Activated naive CD4-positive, alpha-beta T cell treated with anti-CD3 and anti-CD28 coated beads, Interleukin-2, amount 50 U/mL, for 72 hours (primary cell): Measurements from ENCODE around the gene POGZ. TPM values are rescaled to one million over a fixed set of nuclear protein-coding genes. Genes with fewer than 3 reads are reported as not detected.

Experiments
- ATAC-seq, 2 donors: fragments of 150-1000 bp; cut with Tn5 transposase; 2 replicates each; pipeline ENCODE4 v1.10.0; 2021; ENCODE audit warnings: mild to moderate bottlenecking in 2 of 2, moderate library complexity in 2 of 2
- DNase-seq, 2 donors: peaks; one replicate each; pipeline ENCODE4 v3.0.0; 2021 to 2022; ENCODE audit warnings: low spot score in 2 of 2
- H3K27ac Mint-ChIP-seq, 2 donors: one replicate each; pipeline ENCODE4 v1.8.0; 2022; ENCODE audit warnings: mild to moderate bottlenecking in 2 of 2, mixed read lengths in 2 of 2
- H3K36me3 Mint-ChIP-seq, 2 donors: one replicate each; pipeline ENCODE4 v1.8.0; 2022; ENCODE audit warnings: mixed read lengths in 2 of 2
- H3K9me3 Mint-ChIP-seq, 2 donors: one replicate each; pipeline ENCODE4 v1.8.0; 2022; ENCODE audit warnings: mixed read lengths in 2 of 2
- total RNA-seq, 2 donors: library from RNA; stranded (reverse); gene quantifications; one replicate each; pipeline ENCODE4 v1.2.3, GENCODE V29; 2022

Gene POGZ
- total RNA-seq, 2 donors from 2014 or later, result 89.5 to 104 TPM

DNA sequence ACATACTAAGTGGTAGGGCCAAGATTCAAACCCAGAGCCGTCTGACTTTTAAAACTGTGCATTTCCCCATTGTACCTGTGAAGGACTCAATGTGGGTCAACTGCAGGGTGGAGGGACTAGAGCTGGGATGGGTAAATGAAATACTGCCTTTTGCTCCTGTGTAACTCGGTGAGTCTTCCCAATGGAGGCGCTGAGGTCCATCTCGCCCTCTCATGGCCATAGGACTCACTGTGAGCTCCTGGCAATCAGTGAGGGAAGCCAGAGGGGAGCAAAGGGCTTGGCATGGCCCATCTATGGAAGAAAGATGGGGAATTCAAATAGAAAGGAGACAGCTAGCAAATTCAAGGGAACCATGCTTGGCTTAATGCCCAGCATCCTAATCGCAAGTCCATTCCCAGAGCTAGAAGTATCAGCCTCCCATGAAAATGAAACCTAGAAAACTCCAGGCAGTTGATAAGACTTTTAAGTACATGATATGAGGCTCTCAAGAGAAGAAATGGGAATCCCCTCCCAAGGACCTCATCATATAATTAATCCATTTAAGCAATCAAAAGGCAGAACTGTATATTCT lies 26.5 kb upstream of the POGZ start:
- H3K36me3 Mint-ChIP-seq, result peaks cover 0 to 7% of the 10 kb centered on the region in 2 donors
- DNase-seq (no peak), ATAC-seq (no peak)
- no peak overlapping the region for H3K27ac Mint-ChIP-seq
- H3K9me3 Mint-ChIP-seq, result no peaks in the 10 kb centered on the region

DNA sequence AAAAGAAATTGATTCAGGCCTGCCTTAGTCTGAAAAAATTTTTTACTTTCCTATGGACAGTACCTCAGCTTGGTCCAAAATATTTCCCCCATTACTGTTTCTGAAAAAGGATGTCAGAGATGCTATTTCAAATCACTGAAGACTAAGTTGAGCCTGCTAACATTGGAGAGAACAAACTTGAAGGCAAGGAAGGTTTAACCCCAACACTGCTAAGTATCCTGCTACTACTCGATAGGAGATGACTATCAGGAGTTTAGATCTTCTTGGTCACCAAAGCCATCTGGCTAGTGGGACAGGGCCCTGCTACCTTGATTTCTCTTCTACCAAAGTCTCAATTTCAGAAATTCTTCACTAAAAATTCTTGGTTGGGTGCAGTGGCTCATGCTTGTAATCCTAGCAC lies 22.7 kb upstream of the POGZ start:
- Mint-ChIP-seq H3K9me3 (no peaks in the 10 kb centered on the region), H3K36me3 (peaks cover 0 to 12% of the 10 kb centered on the region in 2 donors), H3K27ac (no peak overlapping the region)
- no peak for DNase-seq
- ATAC-seq, result no peak

DNA sequence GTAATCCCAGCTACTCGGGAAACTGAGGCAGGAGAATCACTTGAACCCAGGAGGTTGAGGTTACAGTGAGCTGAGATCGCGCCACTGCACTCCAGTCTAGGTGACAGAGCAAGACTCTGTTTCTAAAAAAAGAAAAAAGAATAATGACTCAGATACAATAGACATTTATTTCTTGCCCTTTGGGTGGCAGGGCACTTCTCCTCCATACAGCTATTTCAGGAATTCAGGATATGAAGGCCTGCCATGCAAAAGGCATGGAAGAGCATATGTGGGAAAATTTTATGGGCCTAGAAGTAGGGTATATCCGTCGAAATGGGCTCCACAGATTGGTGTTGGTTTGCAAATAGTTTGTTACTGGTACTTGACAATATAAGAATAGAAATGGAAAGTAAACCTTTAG lies 20.2 kb upstream of the POGZ start:
- ATAC-seq, result no peak

DNA sequence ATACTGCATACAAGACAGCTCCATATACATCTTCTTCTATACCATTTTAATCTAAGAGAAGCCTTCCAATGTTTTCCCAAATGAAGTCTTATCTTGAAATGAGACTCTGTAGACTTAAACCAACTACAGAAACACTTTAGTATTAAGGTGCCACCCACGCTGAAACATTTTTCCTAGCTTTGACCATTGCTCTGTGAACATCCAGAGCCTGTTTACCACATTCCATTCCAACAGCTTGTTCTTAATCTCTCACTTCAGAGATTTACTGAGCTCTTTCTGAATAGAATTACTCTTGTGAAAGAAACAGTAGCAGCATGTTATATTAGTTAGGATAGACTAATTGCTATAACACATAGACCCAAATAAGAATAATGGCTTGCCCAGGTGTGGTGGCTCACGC lies 19.6 kb upstream of the POGZ start:
- H3K9me3 Mint-ChIP-seq, result no peaks in the 10 kb centered on the region
- no peak overlapping the region for H3K27ac Mint-ChIP-seq
- no peak for ATAC-seq
- peaks cover 0 to 12% of the 10 kb centered on the region in 2 donors for H3K36me3 Mint-ChIP-seq
- DNase-seq, result no peak

More for the DNA sequence above, 20.2 kb upstream of the POGZ start:
- Mint-ChIP-seq H3K36me3 (peaks cover 0 to 12% of the 10 kb centered on the region in 2 donors), H3K9me3 (no peaks in the 10 kb centered on the region), H3K27ac (no peak overlapping the region)
- no peak for DNase-seq

DNA sequence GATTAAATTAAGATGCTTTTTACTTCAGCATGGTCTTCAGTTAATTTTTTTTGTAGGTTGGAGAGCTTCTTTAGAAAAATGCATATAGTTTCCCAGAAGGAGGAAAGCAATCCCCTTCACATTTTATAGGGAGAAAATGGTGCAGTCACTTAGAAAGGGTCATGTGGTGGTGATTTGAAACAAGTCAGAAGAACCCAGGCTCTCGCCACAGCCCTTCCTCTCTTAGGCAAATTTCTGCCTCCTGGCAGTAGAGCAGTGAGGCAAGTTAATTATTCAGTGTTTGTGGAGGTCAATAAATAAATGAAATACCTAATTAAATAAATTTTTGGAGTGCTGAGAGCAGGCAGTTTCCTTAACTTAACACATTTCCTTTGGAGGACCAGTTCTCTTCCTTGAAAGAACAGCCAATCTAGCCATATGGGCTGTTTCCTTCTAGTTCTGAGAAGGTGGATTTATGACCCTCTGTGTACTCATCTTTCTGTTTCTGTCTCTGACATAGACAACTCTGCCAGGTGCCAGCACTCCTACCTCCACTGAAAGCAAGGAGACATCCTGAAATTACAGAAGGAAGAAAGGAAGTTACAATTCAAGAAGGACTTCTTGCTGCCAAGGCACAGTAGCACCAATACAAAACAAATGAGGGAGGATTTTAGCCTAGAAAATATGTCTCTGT lies 19.0 kb upstream of the POGZ start:
- H3K36me3 Mint-ChIP-seq, result peaks cover 0 to 12% of the 10 kb centered on the region in 2 donors
- no peaks in the 10 kb centered on the region for H3K9me3 Mint-ChIP-seq
- DNase-seq, result no peak

DNA sequence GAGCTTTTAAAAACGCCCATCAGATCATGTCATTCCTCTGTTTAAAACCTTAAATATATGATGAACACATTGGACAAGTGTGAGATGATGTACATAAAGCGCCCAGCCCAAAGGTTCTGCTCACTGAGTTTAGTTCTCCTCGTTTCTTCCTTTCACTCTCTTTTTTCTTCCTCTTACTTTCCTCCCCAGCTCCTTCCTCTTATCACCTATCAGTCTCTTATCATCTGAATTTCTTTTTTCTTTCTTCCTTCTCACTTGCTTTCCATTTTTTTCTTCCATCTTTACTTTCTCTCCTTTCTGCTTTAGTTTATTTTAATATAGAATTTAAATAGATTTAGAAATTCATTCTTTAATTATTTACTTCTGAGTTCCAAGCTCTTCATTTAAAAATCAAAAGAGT lies 17.8 kb upstream of the POGZ start:
- no peak for ATAC-seq
- Mint-ChIP-seq H3K27ac (no peak overlapping the region), H3K36me3 (peaks cover 0 to 10% of the 10 kb centered on the region in 2 donors), H3K9me3 (no peaks in the 10 kb centered on the region)
- no peak for DNase-seq

More for the DNA sequence above, 19.0 kb upstream of the POGZ start:
- ATAC-seq, result no peak
- no peak overlapping the region for H3K27ac Mint-ChIP-seq

DNA sequence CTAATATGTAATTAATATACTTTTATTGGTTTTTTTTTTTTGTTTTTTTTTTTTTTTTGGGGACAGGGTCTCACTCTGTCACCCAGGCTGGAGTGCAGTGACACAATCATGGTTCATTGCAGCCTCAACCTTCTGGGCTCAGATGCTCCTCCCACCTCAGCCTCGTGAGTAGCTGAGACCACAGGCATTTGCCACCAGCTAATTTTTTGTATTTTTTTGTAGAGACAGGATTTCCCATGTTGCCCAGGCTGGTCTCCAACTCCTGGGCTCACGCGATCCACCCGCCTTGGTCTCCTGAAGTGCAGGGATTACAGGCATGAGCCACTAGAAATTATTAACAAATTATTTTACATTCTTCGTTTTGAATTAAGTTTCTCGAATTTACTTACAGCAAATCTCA lies 16.8 kb upstream of the POGZ start:
- no peaks in the 10 kb centered on the region for H3K9me3 Mint-ChIP-seq
- no peak for ATAC-seq
- no peak for DNase-seq
- H3K36me3 Mint-ChIP-seq, result peaks cover 0 to 6% of the 10 kb centered on the region in 2 donors
- no peak overlapping the region for H3K27ac Mint-ChIP-seq

DNA sequence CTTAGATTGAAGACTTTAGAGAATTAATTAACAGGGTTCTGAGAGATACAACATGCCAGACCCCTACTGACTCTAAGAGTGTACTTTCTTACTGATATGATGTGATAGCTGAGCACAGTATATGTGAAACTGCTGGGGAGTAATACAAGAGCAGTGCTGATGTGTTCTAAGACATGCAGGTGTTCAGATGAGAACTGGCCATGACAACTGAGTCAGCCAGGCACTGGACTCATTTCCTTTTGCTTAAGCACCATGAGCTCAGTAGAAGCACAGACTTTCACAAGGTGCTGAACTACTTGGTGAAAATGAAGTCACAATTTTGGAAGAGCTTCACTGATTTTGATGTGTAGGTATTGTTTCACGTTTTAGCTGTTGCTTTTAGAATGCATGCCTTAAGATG lies 15.9 kb upstream of the POGZ start:
- Mint-ChIP-seq H3K9me3 (no peaks in the 10 kb centered on the region), H3K36me3 (no peaks in the 10 kb centered on the region), H3K27ac (peak overlapping the region in 1 of 2 donors; percentile 22)
- peak; percentile 88 to 100 for ATAC-seq
- DNase-seq, result peak in 1 of 2 donors; percentile 44

DNA sequence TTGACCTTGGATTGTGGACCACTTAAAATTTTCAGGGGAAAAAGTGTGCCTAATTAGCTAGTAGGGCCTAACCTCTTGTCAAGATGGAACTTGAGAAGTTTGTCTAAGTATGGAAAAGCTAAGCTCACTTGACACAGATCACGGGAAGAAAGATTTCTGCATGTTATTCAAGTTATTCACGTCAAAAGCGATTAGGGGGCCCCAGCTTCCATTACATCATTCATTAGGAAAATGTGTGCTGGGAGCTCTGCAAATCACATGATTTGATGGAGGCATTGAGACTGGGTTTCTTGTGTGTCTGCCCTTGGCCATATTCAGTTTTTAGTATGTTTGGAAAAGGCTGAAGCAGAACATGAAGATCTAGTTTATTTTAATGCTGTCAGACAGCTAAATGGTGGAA lies 15.5 kb upstream of the POGZ start:
- H3K36me3 Mint-ChIP-seq, result no peaks in the 10 kb centered on the region
- ATAC-seq, result no peak
- no peak for DNase-seq
- H3K9me3 Mint-ChIP-seq, result no peaks in the 10 kb centered on the region
- peak overlapping the region in 1 of 2 donors; percentile 22 for H3K27ac Mint-ChIP-seq

DNA sequence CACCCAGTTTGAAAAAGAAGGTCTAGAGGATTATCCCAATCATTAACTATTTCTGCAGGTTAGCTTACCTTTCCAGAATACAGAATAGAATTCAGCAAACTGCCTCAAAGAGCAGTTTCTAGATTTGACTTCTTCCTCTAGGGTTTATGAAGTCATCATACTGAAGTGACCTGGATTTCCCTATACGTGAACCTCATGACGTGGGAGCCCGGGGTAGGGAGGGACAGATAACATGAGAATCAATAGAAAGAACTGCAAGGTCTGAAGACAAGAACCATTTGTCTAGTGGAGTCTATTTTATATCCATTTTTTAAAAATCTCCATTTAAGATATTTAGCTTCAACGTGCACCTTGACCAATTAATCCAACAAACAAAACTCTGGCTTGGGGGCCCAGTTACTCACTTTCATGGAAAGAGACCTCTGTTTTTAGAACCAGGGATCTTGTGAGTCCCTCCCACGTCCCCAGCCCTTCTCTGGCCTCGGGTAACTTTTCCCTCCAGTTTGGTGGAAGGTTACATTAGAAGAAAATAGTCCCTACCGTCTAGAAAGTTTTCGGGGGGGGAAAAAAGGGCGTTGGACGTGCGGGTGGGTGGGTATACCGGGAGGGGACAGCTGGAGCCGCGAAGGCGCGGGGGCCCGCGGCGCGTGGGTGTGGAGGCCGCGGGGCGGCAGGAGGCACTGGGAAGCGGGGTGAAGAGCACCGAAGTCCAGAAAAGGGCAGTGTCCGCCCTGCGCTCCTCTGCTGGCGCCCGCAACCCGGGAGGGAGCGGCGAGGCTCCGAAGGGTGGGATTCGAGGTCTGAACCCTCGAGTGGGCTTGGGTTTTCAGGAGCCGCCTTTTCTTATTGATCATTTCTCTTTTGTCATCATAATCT lies 13.8 kb upstream of the POGZ start:
- H3K36me3 Mint-ChIP-seq, result no peaks in the 10 kb centered on the region
- no peak overlapping the region for H3K27ac Mint-ChIP-seq
- DNase-seq (no peak), ATAC-seq (peak in 1 of 2 donors; percentile 64)
- no peaks in the 10 kb centered on the region for H3K9me3 Mint-ChIP-seq

DNA sequence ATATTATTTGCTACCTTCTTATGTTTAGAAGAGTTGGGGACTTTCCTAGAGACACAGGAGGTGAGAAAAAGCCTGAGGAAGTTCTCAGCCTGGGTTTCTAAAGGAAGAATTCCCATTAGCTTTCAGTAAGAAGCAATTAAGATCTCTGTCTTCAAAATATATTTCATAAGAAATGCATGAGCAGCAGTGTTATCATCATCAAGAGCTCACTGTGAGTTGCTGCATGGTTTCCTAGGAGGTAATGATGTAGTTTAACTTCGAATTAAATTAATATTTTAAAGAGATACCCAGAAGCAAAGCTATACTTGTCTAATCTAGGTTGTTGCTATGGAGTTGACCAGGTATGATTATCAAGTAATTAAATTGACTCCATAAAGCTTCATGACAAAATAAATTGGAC lies 5.7 kb upstream of the POGZ start:
- ATAC-seq (no peak), DNase-seq (no peak)
- H3K27ac Mint-ChIP-seq, result no peak overlapping the region
- no peaks in the 10 kb centered on the region for H3K9me3 Mint-ChIP-seq
- no peaks in the 10 kb centered on the region for H3K36me3 Mint-ChIP-seq

DNA sequence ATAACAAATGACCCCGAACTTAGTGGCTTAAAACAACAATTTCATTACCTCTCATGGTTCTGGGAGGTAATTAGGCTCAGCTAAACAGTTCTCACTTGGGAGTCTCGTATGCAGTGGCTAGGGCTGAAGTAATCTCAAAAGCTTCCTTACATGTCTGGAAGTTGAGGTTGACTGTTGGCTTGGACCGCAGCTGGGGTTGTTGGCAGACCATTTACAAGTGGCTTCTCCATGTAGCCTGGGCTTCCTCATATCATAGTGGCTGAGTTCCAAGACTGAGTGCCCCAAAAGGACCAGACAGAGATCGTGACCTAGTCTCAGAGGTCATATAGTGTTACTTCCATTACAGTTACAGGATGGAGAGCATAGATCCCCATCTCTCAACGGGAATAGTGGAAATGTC lies 2.4 kb upstream of the POGZ start:
- Mint-ChIP-seq H3K9me3 (peaks cover 0 to 3% of the 10 kb centered on the region in 2 donors), H3K36me3 (peaks cover 11 to 13% of the 10 kb centered on the region in 2 donors), H3K27ac (no peak overlapping the region)
- DNase-seq (no peak), ATAC-seq (no peak)

DNA sequence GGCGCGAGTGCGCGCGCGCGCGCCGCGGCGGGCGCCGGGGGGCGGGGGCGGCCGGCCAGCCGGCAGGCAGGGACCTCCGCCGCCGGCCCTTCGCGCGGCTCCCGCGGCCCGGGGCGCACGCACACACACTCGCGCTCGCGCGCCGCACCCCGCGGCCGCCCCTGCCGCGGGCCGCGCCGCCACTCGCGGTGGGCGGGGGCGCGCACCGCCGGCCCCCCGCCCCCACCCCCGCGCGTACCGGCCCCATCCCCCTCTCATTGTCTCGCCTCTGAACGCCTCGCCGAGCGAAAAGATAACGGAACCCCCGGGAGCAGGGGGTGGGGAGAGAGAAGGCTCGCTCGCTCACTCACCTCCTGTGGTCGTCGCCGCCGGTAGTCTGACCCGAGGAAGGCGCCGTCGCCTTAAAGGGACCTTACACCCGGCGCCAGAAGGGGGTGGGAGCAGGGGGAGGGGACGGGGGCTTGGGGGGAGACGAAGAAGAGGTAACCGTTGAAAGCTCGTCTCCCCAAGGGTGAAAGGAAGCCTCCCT lies 428 bp downstream of the POGZ start:
- ATAC-seq, result peak; percentile 19 to 56
- H3K36me3 Mint-ChIP-seq, result peaks cover 11 to 13% of the 10 kb centered on the region in 2 donors

DNA sequence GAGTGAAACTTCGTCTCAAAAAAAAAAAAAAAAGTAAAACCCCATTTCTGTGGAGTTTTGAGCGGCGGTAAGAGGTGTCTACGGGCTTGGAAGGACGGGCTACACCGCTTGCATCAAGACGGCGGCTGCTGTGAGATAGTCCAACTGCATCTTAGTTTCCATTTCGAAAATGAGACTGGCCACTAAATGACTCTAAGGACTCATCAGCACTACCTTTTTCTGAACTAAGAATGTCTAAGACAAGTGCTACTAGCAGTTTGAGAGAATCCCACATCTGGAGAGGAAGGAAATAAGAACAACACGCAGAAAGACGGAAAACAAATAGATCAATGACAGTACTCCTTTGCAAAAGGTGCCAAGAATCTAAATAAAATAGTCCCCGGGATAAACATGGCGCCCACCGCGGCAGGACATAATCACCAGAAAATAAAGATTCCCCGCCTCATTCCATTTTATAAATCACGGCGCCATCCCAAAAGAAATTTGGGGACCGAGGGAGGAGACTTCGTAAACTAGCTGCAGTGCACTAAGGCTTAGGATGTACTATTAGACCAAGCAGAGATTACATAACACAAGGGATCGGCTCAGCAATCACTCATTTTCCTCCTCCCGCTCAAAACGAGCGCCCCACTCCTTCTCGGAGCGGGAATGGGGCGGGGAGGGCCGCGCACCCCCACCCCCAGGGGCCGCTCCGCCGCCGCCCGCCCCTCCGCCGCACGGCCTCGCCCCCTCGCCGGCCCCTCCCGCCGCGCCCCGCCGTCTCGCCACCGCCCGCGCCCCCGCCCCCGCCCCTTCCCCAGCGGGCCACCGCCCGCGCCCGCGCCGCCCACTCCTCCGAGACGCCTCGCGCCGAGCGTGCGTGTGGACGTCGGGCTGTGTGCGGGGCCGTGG lies 1.1 kb downstream of the POGZ start:
- Mint-ChIP-seq H3K9me3 (peaks cover 0 to 3% of the 10 kb centered on the region in 2 donors), H3K27ac (peak overlapping the region; percentile 89 to 97), H3K36me3 (peaks cover 11 to 13% of the 10 kb centered on the region in 2 donors)
- DNase-seq (peak; percentile 48 to 62), ATAC-seq (peak; percentile 70 to 85)

More for the DNA sequence above, 428 bp downstream of the POGZ start:
- peak; percentile 55 to 61 for DNase-seq
- Mint-ChIP-seq H3K27ac (peak overlapping the region; percentile 72 to 88), H3K9me3 (peaks cover 0 to 3% of the 10 kb centered on the region in 2 donors)

DNA sequence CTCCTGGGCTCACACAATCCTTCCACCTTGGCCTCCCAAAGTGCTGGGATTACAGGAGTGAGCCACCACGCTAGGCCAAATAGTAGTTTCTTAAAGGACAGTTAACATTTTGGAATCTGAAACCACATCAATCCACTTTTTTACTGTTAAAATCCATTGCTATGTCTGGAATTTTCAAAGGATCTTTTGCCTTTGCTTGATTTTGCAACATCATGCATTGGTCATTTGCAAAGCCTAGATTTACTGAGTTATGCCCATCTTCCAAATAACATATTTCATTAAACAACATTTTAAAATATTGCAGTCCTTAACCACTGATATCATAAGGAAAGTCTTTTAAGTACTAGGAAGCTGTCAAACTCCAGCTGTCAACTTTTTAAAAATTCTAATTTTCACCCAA lies 3.3 kb downstream of the POGZ start:
- no peak overlapping the region for H3K27ac Mint-ChIP-seq
- ATAC-seq (no peak), DNase-seq (no peak)
- H3K9me3 Mint-ChIP-seq, result peaks cover 0 to 3% of the 10 kb centered on the region in 2 donors
- H3K36me3 Mint-ChIP-seq, result peaks cover 11 to 13% of the 10 kb centered on the region in 2 donors

DNA sequence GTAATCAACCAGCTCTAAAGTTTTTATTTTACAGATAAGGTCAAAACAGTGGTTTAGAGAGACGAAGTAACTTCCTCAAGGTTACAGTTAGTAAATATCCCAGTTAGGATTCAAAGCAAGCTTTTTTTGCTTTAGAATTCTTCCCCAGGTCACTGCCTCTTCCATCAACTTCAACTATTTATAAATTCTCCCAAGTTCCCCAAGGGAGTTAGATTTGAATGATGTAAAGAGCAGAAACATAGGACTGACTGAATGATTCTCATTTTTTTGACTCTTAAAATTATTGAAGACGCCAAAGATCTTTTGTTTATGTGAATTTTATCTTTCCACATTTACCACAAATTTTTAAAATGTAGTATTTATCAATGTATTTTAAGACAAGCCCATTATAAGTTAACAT lies 4.1 kb downstream of the POGZ start:
- Mint-ChIP-seq H3K9me3 (peaks cover 0 to 3% of the 10 kb centered on the region in 2 donors), H3K36me3 (peaks cover 11 to 18% of the 10 kb centered on the region in 2 donors), H3K27ac (no peak overlapping the region)
- ATAC-seq, result no peak
- DNase-seq, result no peak
